Neural cell (in vitro differentiated cells): ENCODE data around the gene FSTL1.

ENCODE experiments used
- EP300 ChIP-seq: fragments of 450-650 bp; conservative IDR thresholded peaks from 2 replicates; pipeline ENCODE4 v1.6.1; 2014; ENCODE audit warnings: antibody characterized with exemption, mild to moderate bottlenecking, moderate library complexity; ENCODE audit not compliant: poor library complexity, severe bottlenecking
- EZH2 ChIP-seq: fragments of 200-600, 300-800 bp; shearing (Covaris generic), sonication (generic); IDR thresholded peaks from 2 replicates; pipeline ENCODE4 v1.6.1; 2014; ENCODE audit warnings: antibody characterized with exemption, low read length, borderline replicate concordance, mild to moderate bottlenecking; ENCODE audit not compliant: insufficient read depth, poor library complexity, severe bottlenecking
- MXI1 ChIP-seq: fragments of 450-650 bp; conservative IDR thresholded peaks from 2 replicates; pipeline ENCODE4 v1.6.1; 2014; ENCODE audit warnings: antibody characterized with exemption, mild to moderate bottlenecking; ENCODE audit not compliant: poor library complexity, severe bottlenecking
- POLR2AphosphoS5 ChIP-seq: IDR thresholded peaks from 2 replicates; pipeline ENCODE4 v1.6.1; 2012
- RAD21 ChIP-seq: fragments of 450-650 bp; conservative IDR thresholded peaks from 2 replicates; pipeline ENCODE4 v1.6.1; 2014; ENCODE audit warnings: antibody characterized with exemption, mild to moderate bottlenecking, moderate library complexity
- TAF1 ChIP-seq: IDR thresholded peaks from 2 replicates; pipeline ENCODE4 v1.6.1; 2012; ENCODE audit warnings: low read depth
- TF ChIP-seq, protein P1 (sequence below): fragments of 450-650 bp; IDR thresholded peaks from 2 replicates; pipeline ENCODE4 v1.5.1; 2014; ENCODE audit warnings: antibody characterized with exemption, mild to moderate bottlenecking, moderate library complexity; ENCODE audit not compliant: poor library complexity, severe bottlenecking
- TF ChIP-seq, protein P2 (sequence below): IDR thresholded peaks from 2 replicates; pipeline ENCODE4 v1.6.1; 2012; ENCODE audit warnings: borderline replicate concordance

DNA sequence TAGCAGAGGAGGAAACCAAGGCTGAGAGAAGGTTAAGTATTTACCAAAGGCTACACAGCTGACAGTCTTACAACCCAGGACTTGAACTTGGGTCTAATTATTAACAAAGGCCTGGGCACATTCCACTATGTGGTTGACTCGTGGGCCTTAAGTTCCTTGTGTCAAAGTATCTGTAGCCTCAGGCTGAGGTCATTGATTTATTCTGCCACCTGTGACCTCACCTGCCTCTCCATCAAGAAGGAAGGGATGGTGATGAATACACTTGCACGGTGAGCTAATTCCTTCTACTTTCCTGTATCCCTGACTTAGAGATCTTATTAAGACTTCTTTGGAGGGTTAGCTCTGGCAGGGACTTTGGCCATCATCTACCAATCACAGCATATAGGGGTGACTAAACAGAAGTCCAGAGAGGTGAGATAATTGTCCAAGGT, 81.7 kb downstream of the FSTL1 start:
- TF ChIP-seq, protein P1, sequence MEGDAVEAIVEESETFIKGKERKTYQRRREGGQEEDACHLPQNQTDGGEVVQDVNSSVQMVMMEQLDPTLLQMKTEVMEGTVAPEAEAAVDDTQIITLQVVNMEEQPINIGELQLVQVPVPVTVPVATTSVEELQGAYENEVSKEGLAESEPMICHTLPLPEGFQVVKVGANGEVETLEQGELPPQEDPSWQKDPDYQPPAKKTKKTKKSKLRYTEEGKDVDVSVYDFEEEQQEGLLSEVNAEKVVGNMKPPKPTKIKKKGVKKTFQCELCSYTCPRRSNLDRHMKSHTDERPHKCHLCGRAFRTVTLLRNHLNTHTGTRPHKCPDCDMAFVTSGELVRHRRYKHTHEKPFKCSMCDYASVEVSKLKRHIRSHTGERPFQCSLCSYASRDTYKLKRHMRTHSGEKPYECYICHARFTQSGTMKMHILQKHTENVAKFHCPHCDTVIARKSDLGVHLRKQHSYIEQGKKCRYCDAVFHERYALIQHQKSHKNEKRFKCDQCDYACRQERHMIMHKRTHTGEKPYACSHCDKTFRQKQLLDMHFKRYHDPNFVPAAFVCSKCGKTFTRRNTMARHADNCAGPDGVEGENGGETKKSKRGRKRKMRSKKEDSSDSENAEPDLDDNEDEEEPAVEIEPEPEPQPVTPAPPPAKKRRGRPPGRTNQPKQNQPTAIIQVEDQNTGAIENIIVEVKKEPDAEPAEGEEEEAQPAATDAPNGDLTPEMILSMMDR = no peak
- TF ChIP-seq TAF1 (no peak), POLR2AphosphoS5 (no peak), EP300 (no peak), MXI1 (no peak), EZH2 (no peak), RAD21 (no peak)
- TF ChIP-seq, protein P2, sequence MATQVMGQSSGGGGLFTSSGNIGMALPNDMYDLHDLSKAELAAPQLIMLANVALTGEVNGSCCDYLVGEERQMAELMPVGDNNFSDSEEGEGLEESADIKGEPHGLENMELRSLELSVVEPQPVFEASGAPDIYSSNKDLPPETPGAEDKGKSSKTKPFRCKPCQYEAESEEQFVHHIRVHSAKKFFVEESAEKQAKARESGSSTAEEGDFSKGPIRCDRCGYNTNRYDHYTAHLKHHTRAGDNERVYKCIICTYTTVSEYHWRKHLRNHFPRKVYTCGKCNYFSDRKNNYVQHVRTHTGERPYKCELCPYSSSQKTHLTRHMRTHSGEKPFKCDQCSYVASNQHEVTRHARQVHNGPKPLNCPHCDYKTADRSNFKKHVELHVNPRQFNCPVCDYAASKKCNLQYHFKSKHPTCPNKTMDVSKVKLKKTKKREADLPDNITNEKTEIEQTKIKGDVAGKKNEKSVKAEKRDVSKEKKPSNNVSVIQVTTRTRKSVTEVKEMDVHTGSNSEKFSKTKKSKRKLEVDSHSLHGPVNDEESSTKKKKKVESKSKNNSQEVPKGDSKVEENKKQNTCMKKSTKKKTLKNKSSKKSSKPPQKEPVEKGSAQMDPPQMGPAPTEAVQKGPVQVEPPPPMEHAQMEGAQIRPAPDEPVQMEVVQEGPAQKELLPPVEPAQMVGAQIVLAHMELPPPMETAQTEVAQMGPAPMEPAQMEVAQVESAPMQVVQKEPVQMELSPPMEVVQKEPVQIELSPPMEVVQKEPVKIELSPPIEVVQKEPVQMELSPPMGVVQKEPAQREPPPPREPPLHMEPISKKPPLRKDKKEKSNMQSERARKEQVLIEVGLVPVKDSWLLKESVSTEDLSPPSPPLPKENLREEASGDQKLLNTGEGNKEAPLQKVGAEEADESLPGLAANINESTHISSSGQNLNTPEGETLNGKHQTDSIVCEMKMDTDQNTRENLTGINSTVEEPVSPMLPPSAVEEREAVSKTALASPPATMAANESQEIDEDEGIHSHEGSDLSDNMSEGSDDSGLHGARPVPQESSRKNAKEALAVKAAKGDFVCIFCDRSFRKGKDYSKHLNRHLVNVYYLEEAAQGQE = no peak
